Adrenal gland (tissue), 12 donors: Measurements from ENCODE around the gene CYP26B1. TPM values are rescaled to one million over a fixed set of nuclear protein-coding genes. Genes with fewer than 3 reads are reported as not detected.

ENCODE experiments used
- DNase-seq, 7 donors: peaks; one replicate each; pipeline ENCODE4 v3.0.0-alpha.2; 2019 to 2020
- H3K27ac ChIP-seq, 5 donors: fragments of 200-600 bp; sonication (generic) in 4 of 5; 1 replicate in 3 of 5; 2 replicates in 2 of 5; pipeline versions ENCODE4 v1.5.1 to v1.8.0; 2016 to 2020; ENCODE audit warnings: mild to moderate bottlenecking in 1 of 5
- H3K27me3 ChIP-seq: fragments of 200-600 bp; 2 replicates; pipeline ENCODE4 v1.8.0; 2021
- H3K36me3 ChIP-seq, 2 donors: fragments of 200-600 bp; replicated peaks in 1 of 2; 1 replicate in 1 of 2; 2 replicates in 1 of 2; pipeline versions ENCODE4 v1.5.1 to v1.8.0; 2018 to 2022
- H3K4me1 ChIP-seq, 2 donors: fragments of 200-600 bp; replicated peaks in 1 of 2; 1 replicate in 1 of 2; 2 replicates in 1 of 2; pipeline versions ENCODE4 v1.5.1 to v1.8.0; 2018 to 2021
- H3K4me3 ChIP-seq, 4 donors: fragments of 200-600 bp; sonication (generic) in 3 of 4; one replicate each; pipeline ENCODE4 v1.5.1; 2016 to 2018
- H3K9me3 ChIP-seq, 3 donors: fragments of 200-600 bp; sonication (generic) in 1 of 3; replicated peaks in 1 of 3; 1 replicate in 2 of 3; 2 replicates in 1 of 3; pipeline versions ENCODE4 v1.5.1 to v1.8.0; 2016 to 2021
- POLR2A ChIP-seq, 2 donors: fragments of 450-650 bp; IDR thresholded peaks; one replicate each; pipeline ENCODE4 v1.6.1; 2017; ENCODE audit warnings: antibody characterized with exemption in 2 of 2, mild to moderate bottlenecking in 2 of 2, moderate library complexity in 1 of 2
- WGBS, 4 donors: extraction: QIAGEN DNeasy Blood & Tissue Kit in 2 of 4; methylation state at CpG; one replicate each; pipeline versions ENCODE4 v1.1.5 to v1.1.7; 2013 to 2017; 5-methylcytosine and 5-hydroxymethylcytosine counted together
- intact Hi-C, 2 donors: fragments of 100-400 bp; cut with DNase I; formaldehyde crosslinking; loops; one replicate each; pipeline versions ENCODE4 v1.14.1 to v1.15.0; 2022 to 2023
- polyA plus RNA-seq, 3 donors: library from polyadenylated mRNA; stranded (reverse); fragments of 200-250 nt in 2 of 3; fragments of 350-450 nt in 1 of 3; fragmentation: Illumina TruSeq in 1 of 3; extraction: RNeasy Lipid Tissue Mini Kit (QIAGEN cat#74804) in 1 of 3; gene quantifications; one replicate each; pipeline ENCODE4 v1.2.3, GENCODE V29; 2013 to 2014
- total RNA-seq, 9 donors: library from RNA; depleted of rRNA in 4 of 9; stranded (reverse); fragments of >200 nt in 4 of 9; fragments of 120-200 nt in 1 of 9; fragmentation: NEBNext Ultra II Directional in 1 of 9; extraction: Animal tissue kit (Norgen Biotek cat#: 25700) in 1 of 9; gene quantifications; one replicate each; pipeline versions ENCODE4 v1.1.0 to v1.2.4, GENCODE V29; 2013 to 2023
- TF ChIP-seq, protein P1 (sequence below), 6 experiments: fragments of 450-650 bp in 4 of 6; fragments of 200-600 bp in 2 of 6; sonication (generic) in 1 of 6; IDR thresholded peaks; 1 replicate in 5 of 6; 2 replicates in 1 of 6; pipeline versions ENCODE4 v1.5.1 to v1.8.0; 2016 to 2021; ENCODE audit warnings: antibody characterized with exemption in 6 of 6, mild to moderate bottlenecking in 2 of 6, moderate library complexity in 1 of 6
- donor health status: healthy with polysubstance abuse.
- donor health status: Bipolar disorder and iron deficiency.
- donor health status: DM: yes; HTN: yes; CAD: no.
- donor health status: DM: no; HTN: no; CAD: no.
- donor health status: DM: no; HTN: no; CAD: no.
- donor health status: DM: yes; HTN: yes; CAD: no.

Gene CYP26B1
- total and polyA plus RNA-seq, 12 donors, result 0.53 to 30.3 (median 10.7) TPM

DNA sequence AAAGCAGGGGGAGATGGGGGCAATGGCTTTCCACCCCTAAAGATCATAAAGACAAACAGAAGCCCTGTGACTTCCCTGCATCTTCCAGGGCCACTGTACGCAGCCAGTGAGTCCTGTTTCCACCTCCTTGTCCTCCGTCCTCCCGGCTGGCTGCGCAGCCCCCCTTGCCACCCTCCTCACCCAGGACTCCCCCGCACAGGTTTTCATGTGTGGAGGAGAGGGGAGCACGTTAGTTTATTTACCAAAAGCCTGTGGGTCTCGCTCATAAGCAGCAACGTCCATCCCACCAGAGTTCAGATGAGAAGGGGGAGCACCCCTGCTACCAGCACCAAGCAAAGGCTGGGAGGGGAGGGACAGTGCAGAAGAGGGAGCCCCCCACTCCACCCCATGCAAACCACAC is 11.7 kb downstream of the CYP26B1 start:
- Histone ChIP-seq H3K4me1 (no peaks in the 10 kb centered on the region), H3K27ac (no peak overlapping the region), H3K27me3 (no peaks in the 10 kb centered on the region), H3K36me3 (peaks cover 0 to 3% of the 10 kb centered on the region in 2 donors), H3K9me3 (no peaks in the 10 kb centered on the region), H3K4me3 (no peak overlapping the region)
- DNase-seq, result no peak
- intact Hi-C loops, result no loop called here
- 83 to 85% (median 84%) methylated on average over 1 to 8 of the region's 8 CpGs for WGBS, 4 donors
- TF ChIP-seq POLR2A (IDR thresholded peaks at IDR 0.05), result no peak
- TF ChIP-seq, protein P1, sequence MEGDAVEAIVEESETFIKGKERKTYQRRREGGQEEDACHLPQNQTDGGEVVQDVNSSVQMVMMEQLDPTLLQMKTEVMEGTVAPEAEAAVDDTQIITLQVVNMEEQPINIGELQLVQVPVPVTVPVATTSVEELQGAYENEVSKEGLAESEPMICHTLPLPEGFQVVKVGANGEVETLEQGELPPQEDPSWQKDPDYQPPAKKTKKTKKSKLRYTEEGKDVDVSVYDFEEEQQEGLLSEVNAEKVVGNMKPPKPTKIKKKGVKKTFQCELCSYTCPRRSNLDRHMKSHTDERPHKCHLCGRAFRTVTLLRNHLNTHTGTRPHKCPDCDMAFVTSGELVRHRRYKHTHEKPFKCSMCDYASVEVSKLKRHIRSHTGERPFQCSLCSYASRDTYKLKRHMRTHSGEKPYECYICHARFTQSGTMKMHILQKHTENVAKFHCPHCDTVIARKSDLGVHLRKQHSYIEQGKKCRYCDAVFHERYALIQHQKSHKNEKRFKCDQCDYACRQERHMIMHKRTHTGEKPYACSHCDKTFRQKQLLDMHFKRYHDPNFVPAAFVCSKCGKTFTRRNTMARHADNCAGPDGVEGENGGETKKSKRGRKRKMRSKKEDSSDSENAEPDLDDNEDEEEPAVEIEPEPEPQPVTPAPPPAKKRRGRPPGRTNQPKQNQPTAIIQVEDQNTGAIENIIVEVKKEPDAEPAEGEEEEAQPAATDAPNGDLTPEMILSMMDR (IDR thresholded peaks at IDR 0.05), result no peak

GRCh38 chr2:72134997-72135800 is 12.5 kb downstream of the CYP26B1 start:
- Histone ChIP-seq H3K4me1 (no peaks in the 10 kb centered on the region), H3K4me3 (no peak overlapping the region), H3K27me3 (no peaks in the 10 kb centered on the region), H3K27ac (no peak overlapping the region), H3K9me3 (no peaks in the 10 kb centered on the region), H3K36me3 (peaks cover 0 to 3% of the 10 kb centered on the region in 2 donors)
- intact Hi-C loops, result no loop called here
- WGBS, 4 donors, result 83 to 92% (median 85%) methylated on average over 6 to 19 of the region's 19 CpGs
- TF ChIP-seq, protein P1 (IDR thresholded peaks at IDR 0.05), result no peak
- TF ChIP-seq POLR2A (IDR thresholded peaks at IDR 0.05), result no peak
- DNase-seq, result no peak

- Histone ChIP-seq H3K27me3 (no peaks in the 10 kb centered on the region), H3K9me3 (no peaks in the 10 kb centered on the region), H3K27ac (no peak overlapping the region), H3K4me1 (no peaks in the 10 kb centered on the region), H3K36me3 (peaks cover 0 to 3% of the 10 kb centered on the region in 2 donors), H3K4me3 (no peak overlapping the region)
- DNase-seq, result no peak
- intact Hi-C loops, result no loop called here
- WGBS, 4 donors, result 74 to 85% (median 82%) methylated on average over 4 to 10 of the region's 10 CpGs
- TF ChIP-seq, protein P1 (IDR thresholded peaks at IDR 0.05), result no peak
- no peak for TF ChIP-seq POLR2A (IDR thresholded peaks at IDR 0.05)
These were observed 13.2 kb downstream of the CYP26B1 start for GRCh38 chr2:72134408-72134996.

DNA sequence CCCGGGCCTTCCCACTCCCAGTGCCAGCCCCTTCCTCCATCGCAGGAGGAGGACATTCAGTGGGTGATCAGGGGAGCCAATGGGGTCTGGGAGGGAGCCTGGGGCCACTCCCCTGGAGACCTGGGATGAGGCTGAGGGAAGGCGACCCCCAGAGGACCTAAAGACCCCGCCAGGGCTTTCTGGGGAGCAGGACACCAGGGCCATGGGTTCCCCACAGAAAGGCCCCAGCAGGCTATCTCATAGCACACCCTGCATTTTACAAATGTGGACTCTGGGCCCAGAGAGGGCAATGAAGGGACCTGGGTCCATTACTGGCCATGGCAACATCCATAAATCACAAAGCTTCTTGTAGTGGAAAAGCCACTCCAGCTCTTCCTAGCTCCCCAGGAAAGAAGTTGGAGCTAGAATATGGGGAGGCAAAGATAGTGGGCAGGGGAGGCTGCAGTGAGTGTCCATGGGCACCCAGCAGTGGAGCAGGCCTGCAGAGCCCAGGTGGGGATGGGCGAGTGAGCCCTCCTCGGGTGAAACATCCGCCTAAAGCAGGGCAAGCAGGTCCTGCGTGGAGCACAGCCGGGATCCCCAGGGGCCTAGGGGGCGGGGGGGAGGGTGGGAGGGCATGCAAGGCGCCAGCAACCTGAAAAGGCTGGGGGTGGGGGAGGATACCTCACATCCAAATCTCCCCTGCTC is 13.8 kb downstream of the CYP26B1 start:
- Histone ChIP-seq H3K36me3 (peaks cover 0 to 3% of the 10 kb centered on the region in 2 donors), H3K9me3 (no peaks in the 10 kb centered on the region), H3K27ac (no peak overlapping the region), H3K4me1 (no peaks in the 10 kb centered on the region), H3K27me3 (no peaks in the 10 kb centered on the region), H3K4me3 (no peak overlapping the region)
- no peak for DNase-seq
- no peak for TF ChIP-seq POLR2A (IDR thresholded peaks at IDR 0.05)
- TF ChIP-seq, protein P1 (IDR thresholded peaks at IDR 0.05), result no peak
- intact Hi-C loops, result no loop called here
- WGBS, 4 donors, result 87 to 96% (median 93%) methylated on average over 3 to 11 of the region's 11 CpGs
